ENCODE measurements around the gene KDELR3. TPM values are rescaled to one million over a fixed set of nuclear protein-coding genes. Genes with fewer than 3 reads are reported as not detected.

KDELR3 gene
- total and polyA plus RNA-seq, 2 experiments from 2014 or later: 5.6 to 5.7 TPM

DNA sequence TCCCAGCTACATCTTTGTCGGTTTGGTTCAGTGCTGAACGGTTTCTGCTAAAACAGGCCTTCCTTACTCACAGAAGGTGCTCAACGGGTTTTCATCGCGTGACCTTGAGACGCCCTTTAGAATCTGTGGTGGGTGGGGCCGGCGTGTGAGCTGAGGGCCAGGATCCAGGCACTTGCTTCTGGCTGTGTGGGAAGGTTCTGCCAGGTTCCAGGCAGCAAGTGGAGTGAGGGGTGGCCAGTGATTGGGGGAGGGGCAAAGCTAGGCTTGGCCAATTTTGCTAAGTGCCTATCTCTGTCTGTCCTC, 48.1 kb upstream of the KDELR3 start:
- TF ChIP-seq, protein P1, sequence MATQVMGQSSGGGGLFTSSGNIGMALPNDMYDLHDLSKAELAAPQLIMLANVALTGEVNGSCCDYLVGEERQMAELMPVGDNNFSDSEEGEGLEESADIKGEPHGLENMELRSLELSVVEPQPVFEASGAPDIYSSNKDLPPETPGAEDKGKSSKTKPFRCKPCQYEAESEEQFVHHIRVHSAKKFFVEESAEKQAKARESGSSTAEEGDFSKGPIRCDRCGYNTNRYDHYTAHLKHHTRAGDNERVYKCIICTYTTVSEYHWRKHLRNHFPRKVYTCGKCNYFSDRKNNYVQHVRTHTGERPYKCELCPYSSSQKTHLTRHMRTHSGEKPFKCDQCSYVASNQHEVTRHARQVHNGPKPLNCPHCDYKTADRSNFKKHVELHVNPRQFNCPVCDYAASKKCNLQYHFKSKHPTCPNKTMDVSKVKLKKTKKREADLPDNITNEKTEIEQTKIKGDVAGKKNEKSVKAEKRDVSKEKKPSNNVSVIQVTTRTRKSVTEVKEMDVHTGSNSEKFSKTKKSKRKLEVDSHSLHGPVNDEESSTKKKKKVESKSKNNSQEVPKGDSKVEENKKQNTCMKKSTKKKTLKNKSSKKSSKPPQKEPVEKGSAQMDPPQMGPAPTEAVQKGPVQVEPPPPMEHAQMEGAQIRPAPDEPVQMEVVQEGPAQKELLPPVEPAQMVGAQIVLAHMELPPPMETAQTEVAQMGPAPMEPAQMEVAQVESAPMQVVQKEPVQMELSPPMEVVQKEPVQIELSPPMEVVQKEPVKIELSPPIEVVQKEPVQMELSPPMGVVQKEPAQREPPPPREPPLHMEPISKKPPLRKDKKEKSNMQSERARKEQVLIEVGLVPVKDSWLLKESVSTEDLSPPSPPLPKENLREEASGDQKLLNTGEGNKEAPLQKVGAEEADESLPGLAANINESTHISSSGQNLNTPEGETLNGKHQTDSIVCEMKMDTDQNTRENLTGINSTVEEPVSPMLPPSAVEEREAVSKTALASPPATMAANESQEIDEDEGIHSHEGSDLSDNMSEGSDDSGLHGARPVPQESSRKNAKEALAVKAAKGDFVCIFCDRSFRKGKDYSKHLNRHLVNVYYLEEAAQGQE (IDR thresholded peaks at IDR 0.05; ENCODE audit: unreplicated experiment): no peak
- TF ChIP-seq EZH2 (IDR thresholded peaks at IDR 0.05; ENCODE audit: low read depth, unreplicated experiment) (no peak), CREB1 (CRISPR knock-in tag; IDR thresholded peaks at IDR 0.05; ENCODE audit: low read depth) (no peak), EZH2phosphoT487 (IDR thresholded peaks at IDR 0.05; ENCODE audit: unreplicated experiment) (no peak), JUNB (IDR thresholded peaks at IDR 0.05; ENCODE audit: unreplicated experiment) (no peak), ZNF331 (CRISPR knock-in tag; IDR thresholded peaks at IDR 0.05; ENCODE audit: low read depth) (no peak), NANOG (IDR thresholded peaks at IDR 0.05; ENCODE audit: borderline replicate concordance) (no peak), STAT1 (IDR thresholded peaks at IDR 0.05; ENCODE audit: unreplicated experiment) (no peak)
- TF ChIP-seq, protein P2, sequence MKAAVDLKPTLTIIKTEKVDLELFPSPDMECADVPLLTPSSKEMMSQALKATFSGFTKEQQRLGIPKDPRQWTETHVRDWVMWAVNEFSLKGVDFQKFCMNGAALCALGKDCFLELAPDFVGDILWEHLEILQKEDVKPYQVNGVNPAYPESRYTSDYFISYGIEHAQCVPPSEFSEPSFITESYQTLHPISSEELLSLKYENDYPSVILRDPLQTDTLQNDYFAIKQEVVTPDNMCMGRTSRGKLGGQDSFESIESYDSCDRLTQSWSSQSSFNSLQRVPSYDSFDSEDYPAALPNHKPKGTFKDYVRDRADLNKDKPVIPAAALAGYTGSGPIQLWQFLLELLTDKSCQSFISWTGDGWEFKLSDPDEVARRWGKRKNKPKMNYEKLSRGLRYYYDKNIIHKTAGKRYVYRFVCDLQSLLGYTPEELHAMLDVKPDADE (IDR thresholded peaks at IDR 0.05): no peak
- TF ChIP-seq, protein P3, sequence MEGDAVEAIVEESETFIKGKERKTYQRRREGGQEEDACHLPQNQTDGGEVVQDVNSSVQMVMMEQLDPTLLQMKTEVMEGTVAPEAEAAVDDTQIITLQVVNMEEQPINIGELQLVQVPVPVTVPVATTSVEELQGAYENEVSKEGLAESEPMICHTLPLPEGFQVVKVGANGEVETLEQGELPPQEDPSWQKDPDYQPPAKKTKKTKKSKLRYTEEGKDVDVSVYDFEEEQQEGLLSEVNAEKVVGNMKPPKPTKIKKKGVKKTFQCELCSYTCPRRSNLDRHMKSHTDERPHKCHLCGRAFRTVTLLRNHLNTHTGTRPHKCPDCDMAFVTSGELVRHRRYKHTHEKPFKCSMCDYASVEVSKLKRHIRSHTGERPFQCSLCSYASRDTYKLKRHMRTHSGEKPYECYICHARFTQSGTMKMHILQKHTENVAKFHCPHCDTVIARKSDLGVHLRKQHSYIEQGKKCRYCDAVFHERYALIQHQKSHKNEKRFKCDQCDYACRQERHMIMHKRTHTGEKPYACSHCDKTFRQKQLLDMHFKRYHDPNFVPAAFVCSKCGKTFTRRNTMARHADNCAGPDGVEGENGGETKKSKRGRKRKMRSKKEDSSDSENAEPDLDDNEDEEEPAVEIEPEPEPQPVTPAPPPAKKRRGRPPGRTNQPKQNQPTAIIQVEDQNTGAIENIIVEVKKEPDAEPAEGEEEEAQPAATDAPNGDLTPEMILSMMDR (conservative IDR thresholded peaks at IDR 0.05; ENCODE audit: low read depth in 2 of 2): no peak
- Mint-ChIP-seq H3K4me1 (peaks cover 36% of the 10 kb centered on the region), H3K9me3 (no peaks in the 10 kb centered on the region), H3K36me3 (ENCODE audit: low read depth) (no peaks in the 10 kb centered on the region), H3K27ac (no peak overlapping the region), H3K27me3 (ENCODE audit: insufficient read depth, low read depth, poor library complexity) (peaks cover 20% of the 10 kb centered on the region), H3K4me3 (no peak overlapping the region)
- no peaks in the 10 kb centered on the region for H3K36me3 ChIP-seq (ENCODE audit: insufficient read depth)
- no peaks in the 10 kb centered on the region for H3K27me3 ChIP-seq (ENCODE audit: insufficient read depth)
- H3K79me2 ChIP-seq (replicated peaks; ENCODE audit: insufficient read depth): no peaks in the 10 kb centered on the region
- H3K4me2 ChIP-seq: no peak overlapping the region
- no peak for DNase-seq (ENCODE audit: low spot score)
- H4K20me1 ChIP-seq (replicated peaks; ENCODE audit: insufficient read depth): no peaks in the 10 kb centered on the region
- H2AFZ ChIP-seq: peak overlapping the region; percentile 52; the same call in 1 of the 2 replicates
- H3K9me2 ChIP-seq (ENCODE audit: insufficient read depth): no peaks in the 10 kb centered on the region
- H3K4me1 ChIP-seq (ENCODE audit: insufficient read depth): peaks cover 7% of the 10 kb centered on the region
- H3K27ac ChIP-seq (ENCODE audit: low read depth): no peak overlapping the region
- H3F3A ChIP-seq (replicated peaks; ENCODE audit: low read depth): 0 out of 2 replicates have a peak, but pooled peaks cover 2% of the 10 kb centered on the region
- no peak for ATAC-seq
- no peak overlapping the region for H3K4me3 ChIP-seq

DNA sequence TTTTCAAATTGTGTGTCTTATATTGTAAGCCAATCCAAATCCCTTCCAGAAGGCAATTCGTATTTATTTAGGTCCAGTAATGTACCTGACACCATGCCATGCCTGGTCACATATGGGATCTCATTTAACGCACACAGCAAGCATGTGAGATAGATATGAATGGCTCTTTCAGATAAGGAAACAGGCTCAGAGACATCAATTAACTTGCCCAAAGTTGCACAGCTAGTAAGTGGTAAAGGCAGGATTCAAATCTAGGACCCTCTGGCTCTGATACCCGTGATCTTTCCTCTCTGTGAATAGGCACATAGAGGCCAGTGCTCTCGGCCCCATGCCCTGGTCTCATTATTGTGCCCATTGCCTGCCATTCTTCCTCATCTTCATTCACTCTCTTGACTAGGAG, 47.2 kb upstream of the KDELR3 start:
- Histone ChIP-seq H3K79me2 (replicated peaks; ENCODE audit: insufficient read depth) (no peaks in the 10 kb centered on the region), H3F3A (replicated peaks; ENCODE audit: low read depth) (no peaks in the 10 kb centered on the region), H3K4me1 (ENCODE audit: insufficient read depth) (peaks cover 7% of the 10 kb centered on the region), H2AFZ (no peak overlapping the region), H3K27me3 (ENCODE audit: insufficient read depth) (no peaks in the 10 kb centered on the region), H3K4me3 (no peak overlapping the region), H3K9me2 (ENCODE audit: insufficient read depth) (no peaks in the 10 kb centered on the region), H3K36me3 (ENCODE audit: insufficient read depth) (no peaks in the 10 kb centered on the region), H4K20me1 (replicated peaks; ENCODE audit: insufficient read depth) (no peaks in the 10 kb centered on the region), H3K27ac (ENCODE audit: low read depth) (no peak overlapping the region), H3K4me2 (no peak overlapping the region)
- Mint-ChIP-seq H3K9me3 (no peaks in the 10 kb centered on the region), H3K27me3 (ENCODE audit: insufficient read depth, low read depth, poor library complexity) (peaks cover 16% of the 10 kb centered on the region), H3K27ac (no peak overlapping the region), H3K4me3 (no peak overlapping the region), H3K4me1 (peaks cover 31% of the 10 kb centered on the region), H3K36me3 (ENCODE audit: low read depth) (no peaks in the 10 kb centered on the region)
- DNase-seq (ENCODE audit: low spot score) (no peak), ATAC-seq (no peak)
- TF ChIP-seq, protein P1 (IDR thresholded peaks at IDR 0.05; ENCODE audit: unreplicated experiment): no peak
- TF ChIP-seq ZNF114 (CRISPR knock-in tag; IDR thresholded peaks at IDR 0.05) (no peak), STAT1 (IDR thresholded peaks at IDR 0.05; ENCODE audit: unreplicated experiment) (no peak), EZH2 (IDR thresholded peaks at IDR 0.05; ENCODE audit: low read depth, unreplicated experiment) (no peak)
